H1 (cell line): ENCODE measurements around the gene IGSF9. TPM values are rescaled to one million over a fixed set of nuclear protein-coding genes. Genes with fewer than 3 reads are reported as not detected.

Experiments
- CTCF ChIA-PET: fragments of 300-600 bp; sonication (Branson Sonifier 250); formaldehyde crosslinking; loops from one replicate; lab custom pipeline; 2021; ENCODE audit not compliant: partially characterized antibody; lab: Charles Lee
- POLR2A ChIA-PET: fragments of 300-600 bp; sonication (Branson Sonifier 250); formaldehyde crosslinking; loops from one replicate; lab custom pipeline; 2021; ENCODE audit warnings: inconsistent platforms; ENCODE audit not compliant: partially characterized antibody; lab: Charles Lee
- DNase-seq, 2 experiments: peaks; one replicate each; pipeline versions ENCODE4 v3.0.0 to v3.0.0-alpha.2; 2010 to 2022; ENCODE audit warnings: low spot score in 2 of 2, low read depth in 1 of 2, mixed read lengths in 1 of 2
- FAIRE-seq: peaks from 2 replicates; lab custom pipeline; 2011; peaks lifted over from hg19 to GRCh38; lab: Jason Lieb, UNC
- H2AFZ ChIP-seq: 2 replicates; pipeline ENCODE4 v1.8.1; 2012; ENCODE audit warnings: low read length, inconsistent platforms
- H2AK5ac ChIP-seq: 2 replicates; pipeline ENCODE4 v1.6.1; 2013; ENCODE audit warnings: low read depth, low read length
- H2BK120ac ChIP-seq: replicated peaks from 2 replicates; pipeline ENCODE3; 2013; ENCODE audit warnings: low read depth, low read length, inconsistent platforms
- H2BK12ac ChIP-seq: 2 replicates; pipeline ENCODE4 v1.6.1; 2013; ENCODE audit warnings: low read depth, low read length
- H2BK15ac ChIP-seq: 2 replicates; pipeline ENCODE4 v1.6.1; 2013; ENCODE audit warnings: low read length
- H2BK20ac ChIP-seq: 2 replicates; pipeline ENCODE4 v1.6.1; 2013; ENCODE audit warnings: low read length
- H2BK5ac ChIP-seq: 2 replicates; pipeline ENCODE4 v1.6.1; 2013; ENCODE audit warnings: low read depth, low read length
- H3K14ac ChIP-seq: 2 replicates; pipeline ENCODE4 v1.6.1; 2013; ENCODE audit warnings: inconsistent platforms; ENCODE audit not compliant: insufficient read length
- H3K18ac ChIP-seq: 2 replicates; pipeline ENCODE4 v1.6.1; 2013; ENCODE audit warnings: low read length; ENCODE audit errors: extremely low read depth
- H3K23ac ChIP-seq: 2 replicates; pipeline ENCODE4 v1.6.1; 2013; ENCODE audit warnings: inconsistent platforms; ENCODE audit not compliant: insufficient read length
- H3K23me2 ChIP-seq: 2 replicates; pipeline ENCODE4 v1.6.1; 2013; ENCODE audit warnings: low read depth, low read length
- H3K27ac ChIP-seq: 2 replicates; pipeline ENCODE4 v1.6.1; 2011; ENCODE audit warnings: low read depth, low read length, inconsistent platforms
- H3K27me3 ChIP-seq, 4 experiments: replicated peaks in 1 of 4; 1 replicate in 1 of 4; 2 replicates in 3 of 4; pipeline versions ENCODE4 v1.6.1 to v1.8.1; 2011 to 2013; ENCODE audit warnings: low read length in 3 of 4, mild to moderate bottlenecking in 3 of 4, inconsistent platforms in 2 of 4, mixed read lengths in 2 of 4, moderate library complexity in 1 of 4; ENCODE audit not compliant: control insufficient read depth in 3 of 4, insufficient read depth in 3 of 4; ENCODE audit errors: extremely low read depth in 1 of 4
- H3K36me3 ChIP-seq, 4 experiments: 2 replicates each; pipeline versions ENCODE4 v1.6.1 to v1.8.1; 2011 to 2013; ENCODE audit warnings: mild to moderate bottlenecking in 4 of 4, low read length in 3 of 4, moderate library complexity in 2 of 4, control low read depth in 1 of 4, inconsistent platforms in 1 of 4; ENCODE audit not compliant: insufficient read depth in 4 of 4, control insufficient read depth in 2 of 4
- H3K4ac ChIP-seq: replicated peaks from 2 replicates; pipeline ENCODE3; 2013; ENCODE audit warnings: low read length, low read depth, mixed read lengths, inconsistent platforms; ENCODE audit not compliant: insufficient read length
- H3K4me1 ChIP-seq, 4 experiments: replicated peaks in 1 of 4; 1 replicate in 1 of 4; 2 replicates in 3 of 4; pipeline versions ENCODE4 v1.6.1 to v1.8.1; 2011 to 2013; ENCODE audit warnings: low read length in 3 of 4, inconsistent platforms in 2 of 4, mixed read lengths in 1 of 4; ENCODE audit not compliant: insufficient read depth in 4 of 4, control insufficient read depth in 3 of 4
- H3K4me2 ChIP-seq, 2 experiments: 2 replicates each; pipeline versions ENCODE4 v1.6.1 to v1.8.1; 2011 to 2013; ENCODE audit warnings: low read depth in 2 of 2, low read length in 2 of 2, control low read depth in 1 of 2, inconsistent platforms in 1 of 2, mild to moderate bottlenecking in 1 of 2; ENCODE audit not compliant: insufficient read depth in 1 of 2
- H3K4me3 ChIP-seq, 4 experiments: fragments of 200-600, 300-600 bp in 1 of 4; sonication (generic), shearing (Covaris generic), sonication (Bioruptor Twin) in 1 of 4; 2 replicates each; pipeline versions ENCODE4 v1.5.1 to v1.8.1; 2011 to 2016; ENCODE audit warnings: low read length in 4 of 4, low read depth in 3 of 4, control low read depth in 2 of 4, inconsistent platforms in 2 of 4, mild to moderate bottlenecking in 2 of 4, mixed read lengths in 1 of 4, moderate library complexity in 1 of 4; ENCODE audit not compliant: insufficient read depth in 2 of 4; ENCODE audit errors: extremely low read depth in 1 of 4
- H3K56ac ChIP-seq: replicated peaks from 2 replicates; pipeline ENCODE3; 2013; ENCODE audit warnings: low read depth, mild to moderate bottlenecking, mixed read lengths, low read length, inconsistent platforms; ENCODE audit not compliant: insufficient read length
- H3K79me1 ChIP-seq: 2 replicates; pipeline ENCODE4 v1.6.1; 2013; ENCODE audit warnings: low read depth, low read length, control low read depth
- H3K79me2 ChIP-seq, 2 experiments: 2 replicates each; pipeline versions ENCODE4 v1.6.1 to v1.8.1; 2012 to 2013; ENCODE audit warnings: low read length in 2 of 2, mild to moderate bottlenecking in 2 of 2, inconsistent platforms in 1 of 2; ENCODE audit not compliant: insufficient read depth in 2 of 2, control insufficient read depth in 1 of 2
- H3K9ac ChIP-seq, 4 experiments: replicated peaks in 1 of 4; 1 replicate in 1 of 4; 2 replicates in 3 of 4; pipeline versions ENCODE4 v1.6.1 to v1.8.1; 2011 to 2013; ENCODE audit warnings: low read depth in 3 of 4, low read length in 3 of 4, control low read depth in 2 of 4, mild to moderate bottlenecking in 2 of 4, moderate library complexity in 2 of 4, inconsistent platforms in 1 of 4; ENCODE audit errors: extremely low read depth in 1 of 4
- H3K9me3 ChIP-seq, 2 experiments: 2 replicates each; pipeline versions ENCODE4 v1.6.1 to v1.8.1; 2012 to 2013; ENCODE audit warnings: mild to moderate bottlenecking in 2 of 2, moderate library complexity in 2 of 2, control low read depth in 1 of 2, inconsistent platforms in 1 of 2, low read depth in 1 of 2, low read length in 1 of 2, mixed read lengths in 1 of 2; ENCODE audit not compliant: insufficient read depth in 2 of 2
- H4K20me1 ChIP-seq, 2 experiments: replicated peaks in 1 of 2; 2 replicates each; pipeline versions ENCODE3 to v1.8.1; 2011 to 2013; ENCODE audit warnings: inconsistent platforms in 2 of 2, low read length in 2 of 2, mild to moderate bottlenecking in 1 of 2; ENCODE audit not compliant: insufficient read depth in 2 of 2, control insufficient read depth in 1 of 2
- H4K5ac ChIP-seq: 2 replicates; pipeline ENCODE4 v1.6.1; 2013; ENCODE audit warnings: low read length, low read depth, mixed read lengths, inconsistent platforms; ENCODE audit not compliant: insufficient read length
- H4K8ac ChIP-seq: 2 replicates; pipeline ENCODE4 v1.8.0; 2013; ENCODE audit warnings: mild to moderate bottlenecking, moderate library complexity, low read length, inconsistent platforms; ENCODE audit not compliant: insufficient read depth; ENCODE audit errors: extremely low read depth
- H4K91ac ChIP-seq: replicated peaks from 2 replicates; pipeline ENCODE3; 2013; ENCODE audit warnings: low read length, mixed read lengths, inconsistent platforms; ENCODE audit not compliant: insufficient read length
- CBX8 ChIP-seq: fragments of 300-800, 300-1000 bp; sonication (generic); IDR thresholded peaks from 2 replicates; pipeline ENCODE4 v1.7.1; 2016; ENCODE audit warnings: low read depth, low read length, borderline replicate concordance
- EP300 ChIP-seq, 2 experiments: IDR thresholded peaks; 1 replicate in 1 of 2; 2 replicates in 1 of 2; pipeline ENCODE4 v1.6.1; 2011 to 2012; ENCODE audit warnings: low read depth in 2 of 2, low read length in 2 of 2, mild to moderate bottlenecking in 2 of 2, borderline replicate concordance in 1 of 2, inconsistent platforms in 1 of 2, moderate library complexity in 1 of 2
- KDM5A ChIP-seq: fragments of 200-600 bp; IDR thresholded peaks from 2 replicates; pipeline ENCODE4 v1.7.1; 2012; ENCODE audit warnings: mild to moderate bottlenecking, low read length, inconsistent platforms, mixed read lengths
- MAFK ChIP-seq: IDR thresholded peaks from 2 replicates; pipeline ENCODE4 v1.6.1; 2012; ENCODE audit warnings: low read depth, mild to moderate bottlenecking, improper control_type of control experiment, low read length
- NANOG ChIP-seq: IDR thresholded peaks from 2 replicates; pipeline ENCODE4 v1.6.1; 2011; ENCODE audit warnings: low read length, low read depth, mild to moderate bottlenecking, inconsistent platforms; ENCODE audit not compliant: insufficient read depth, poor library complexity, severe bottlenecking
- SP1 ChIP-seq: IDR thresholded peaks from 2 replicates; pipeline ENCODE4 v1.6.1; 2011; ENCODE audit warnings: low read depth, low read length
- TAF1 ChIP-seq: IDR thresholded peaks from 2 replicates; pipeline ENCODE4 v1.6.1; 2011; ENCODE audit warnings: mild to moderate bottlenecking, low read depth, low read length
- WGBS, 2 experiments: shearing (Covaris generic) in 1 of 2; methylation state at CpG; one replicate each; pipeline versions ENCODE4 v1.1.6 to v1.1.7; 2013 to 2015; ENCODE audit warnings: low lambda C conversion rate in 2 of 2, mixed read lengths in 2 of 2, inconsistent platforms in 1 of 2, low coverage in 1 of 2, missing lambda C conversion rate in 1 of 2; ENCODE audit not compliant: insufficient replicate concordance in 2 of 2, insufficient coverage in 1 of 2, insufficient read length in 1 of 2; ENCODE audit errors: extremely low coverage in 1 of 2, missing lambda C conversion rate in 1 of 2; 5-methylcytosine and 5-hydroxymethylcytosine counted together
- polyA plus RNA-seq, 7 experiments: library from polyadenylated mRNA; depleted of rRNA in 3 of 7; stranded (reverse) in 5 of 7; unstranded in 2 of 7; fragments of >200 nt in 5 of 7; fragments of 200-250 nt in 2 of 7; gene quantifications; 1 replicate in 5 of 7; 2 replicates in 1 of 7; 4 replicates in 1 of 7; pipeline versions ENCODE4 v1.2.1 to v1.2.3, GENCODE V29; 2011 to 2013; ENCODE audit warnings: missing spikeins in 2 of 7, mixed read lengths in 2 of 7
- total RNA-seq: library from RNA; stranded (reverse); fragmentation: NEBNext Ultra II Directional; extraction: Animal tissue kit (Norgen Biotek cat#: 25700); gene quantifications from 2 replicates; pipeline ENCODE4 v1.2.1, GENCODE V29; 2021

The IGSF9 gene
- total and polyA plus RNA-seq, 2 of the 8 experiments (the other 6 are each of a cell fraction or from before 2014, with no cell fraction given) = 10.9 to 28.1 TPM

DNA sequence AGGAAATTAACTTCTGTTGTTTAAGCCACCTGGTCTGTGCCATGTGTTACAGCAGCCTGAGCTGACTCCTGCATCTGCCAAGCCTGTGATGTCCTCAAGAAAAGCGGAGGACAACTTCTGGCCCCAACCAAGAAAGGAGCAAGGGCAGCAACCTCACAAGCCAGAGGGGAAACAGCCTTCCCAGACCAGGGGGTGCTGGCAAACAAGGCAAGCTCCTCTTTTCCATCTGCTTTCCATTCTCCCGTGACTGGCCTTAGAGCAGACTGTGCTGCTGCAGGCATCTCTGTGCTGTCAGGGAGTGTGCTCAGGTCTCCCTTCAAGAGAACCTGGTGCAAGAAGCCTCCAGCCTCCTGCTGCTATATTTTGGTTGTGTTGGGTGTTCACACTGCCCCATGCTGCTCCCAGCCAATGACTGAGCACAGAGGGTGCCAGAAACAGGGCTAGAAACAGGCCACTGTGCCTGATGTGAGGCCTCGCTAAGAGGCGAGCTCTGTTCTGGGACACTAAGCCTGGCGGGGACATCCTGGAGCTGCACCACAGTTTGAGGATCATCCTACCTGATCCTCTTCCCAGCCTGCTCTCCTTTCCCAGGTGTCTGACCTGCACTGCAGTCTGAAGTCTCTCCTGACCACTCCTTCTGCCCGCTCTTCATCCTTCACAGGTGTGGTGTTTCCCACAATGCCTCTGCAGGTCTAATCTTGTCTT is 36.1 kb upstream of the IGSF9 start:
- no peaks in the 10 kb centered on the region for H3K9me3 ChIP-seq
- H2BK15ac ChIP-seq = no peak overlapping the region
- H3K4me3 ChIP-seq = no peak overlapping the region
- no peak overlapping the region for H3K4me2 ChIP-seq
- 87% methylated on average over 6 of the region's 6 CpGs; no CpG with 5 or more reads in 1 of the 2 experiments for WGBS, 2 experiments
- no peak overlapping the region for H3K4ac ChIP-seq
- no peak for TF ChIP-seq KDM5A
- no peak for TF ChIP-seq NANOG
- no peak for TF ChIP-seq TAF1
- TF ChIP-seq CBX8 = no peak
- no peak for TF ChIP-seq EP300 (IDR thresholded peaks at IDR 0.05; ENCODE audit: borderline replicate concordance in 1 of 2, low read depth in 2 of 2, low read length in 2 of 2)
- TF ChIP-seq MAFK = no peak
- TF ChIP-seq SP1 = no peak
- TF ChIP-seq, all 59 proteins: peak for 0
- Histone ChIP-seq H3K4me1 (0 out of 7 replicates have a peak, but pooled peaks cover 0 to 2% (median 0%) of the 10 kb centered on the region in 4 experiments), H3K9ac (no peak overlapping the region), H2BK120ac (no peak overlapping the region), H3K18ac (no peak overlapping the region), H3K14ac (no peak overlapping the region), H2BK20ac (no peak overlapping the region), H3K56ac (no peak overlapping the region), H2AFZ (no peak overlapping the region), H4K5ac (no peak overlapping the region), H2BK12ac (0 out of 2 replicates have a peak overlapping the region, but pooled peaks have one; percentile 39), H3K27me3 (peaks cover 0 to 2% (median 0%) of the 10 kb centered on the region in 4 experiments; a peak in 1 of 7 replicates), H4K8ac (no peak overlapping the region), H3K79me2 (no peaks in the 10 kb centered on the region), H3K23me2 (no peaks in the 10 kb centered on the region), H4K91ac (no peak overlapping the region), H2BK5ac (no peak overlapping the region), H4K20me1 (no peaks in the 10 kb centered on the region), H3K79me1 (no peaks in the 10 kb centered on the region), H3K27ac (no peak overlapping the region), H3K23ac (no peak overlapping the region), H2AK5ac (no peak overlapping the region), H3K36me3 (no peaks in the 10 kb centered on the region)
- ChIA-PET POLR2A (interaction anchor here (0.9 kb wide), 1 partner anchor 36 kb away, joined by 3 read pairs; the partner anchor contains the start of gene IGSF9), CTCF (interaction anchor here (1.1 kb wide), 1 partner anchor 26 kb away, joined by 3 read pairs; no protein-coding TSS in a partner anchor)
- DNase-seq (peak in 1 of 2 experiments; percentile 23), FAIRE-seq (no peak)
